CD4-positive, alpha-beta T cell treated with Interferon gamma for 1 hour (primary cell): ENCODE measurements around the gene C14orf119.

Source experiments
- DNase-seq: peaks from one replicate; pipeline ENCODE4 v3.0.0-alpha.2; 2020

C14orf119 gene

DNA sequence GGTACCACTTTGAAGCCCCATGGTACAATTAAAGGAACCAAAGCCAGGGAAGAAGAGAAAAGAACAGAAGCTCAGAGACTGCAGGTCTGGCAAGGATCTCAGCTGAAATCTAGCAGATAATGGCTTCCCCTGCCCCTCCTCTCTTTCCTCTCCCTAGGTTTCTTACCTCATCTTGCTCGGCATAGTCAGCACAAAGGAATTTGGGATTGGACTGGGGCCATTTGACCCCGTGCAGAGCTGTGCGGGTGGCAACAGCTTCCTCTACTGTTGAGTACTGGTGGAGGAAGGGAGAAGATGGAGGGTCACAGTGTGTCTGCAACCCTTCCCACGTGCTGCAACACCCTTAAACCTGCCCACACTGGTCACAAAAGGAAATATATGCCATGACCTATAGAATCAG is 33.3 kb upstream of the C14orf119 start:
- DNase-seq, result no peak

DNA sequence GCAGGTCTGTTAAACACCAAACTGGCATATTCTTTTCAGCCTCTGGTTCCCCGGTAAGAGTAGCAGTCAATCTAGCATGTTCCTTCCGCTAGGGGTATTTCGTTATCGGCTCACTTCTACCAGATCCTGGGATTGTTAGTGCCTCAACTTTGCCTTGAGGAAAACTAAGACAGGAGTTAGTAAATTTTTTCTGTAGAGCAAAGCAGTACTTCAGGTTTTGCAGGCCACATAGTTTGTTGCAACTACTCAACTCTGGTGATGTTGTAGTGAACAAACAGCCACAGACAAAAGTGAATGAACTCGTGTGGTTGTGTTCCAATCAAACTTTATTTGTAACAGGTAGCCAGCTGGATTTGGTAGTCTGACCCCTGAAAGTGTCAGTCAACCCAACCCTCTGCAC is 31.7 kb upstream of the C14orf119 start:
- no peak for DNase-seq

- DNase-seq, result no peak
These were observed 28.9 kb upstream of the C14orf119 start for GRCh38 chr14:23066368-23066767.

GRCh38 chr14:23066855-23067744 is 28.2 kb upstream of the C14orf119 start:
- no peak for DNase-seq

GRCh38 chr14:23067847-23068788 is 27.2 kb upstream of the C14orf119 start:
- no peak for DNase-seq

- peak; percentile 71 for DNase-seq
These were observed 26.4 kb upstream of the C14orf119 start for GRCh38 chr14:23068789-23069412.

- DNase-seq, result no peak
These were observed 25.9 kb upstream of the C14orf119 start for GRCh38 chr14:23069413-23069806.

GRCh38 chr14:23070262-23071129 is 24.8 kb upstream of the C14orf119 start:
- DNase-seq, result no peak

DNA sequence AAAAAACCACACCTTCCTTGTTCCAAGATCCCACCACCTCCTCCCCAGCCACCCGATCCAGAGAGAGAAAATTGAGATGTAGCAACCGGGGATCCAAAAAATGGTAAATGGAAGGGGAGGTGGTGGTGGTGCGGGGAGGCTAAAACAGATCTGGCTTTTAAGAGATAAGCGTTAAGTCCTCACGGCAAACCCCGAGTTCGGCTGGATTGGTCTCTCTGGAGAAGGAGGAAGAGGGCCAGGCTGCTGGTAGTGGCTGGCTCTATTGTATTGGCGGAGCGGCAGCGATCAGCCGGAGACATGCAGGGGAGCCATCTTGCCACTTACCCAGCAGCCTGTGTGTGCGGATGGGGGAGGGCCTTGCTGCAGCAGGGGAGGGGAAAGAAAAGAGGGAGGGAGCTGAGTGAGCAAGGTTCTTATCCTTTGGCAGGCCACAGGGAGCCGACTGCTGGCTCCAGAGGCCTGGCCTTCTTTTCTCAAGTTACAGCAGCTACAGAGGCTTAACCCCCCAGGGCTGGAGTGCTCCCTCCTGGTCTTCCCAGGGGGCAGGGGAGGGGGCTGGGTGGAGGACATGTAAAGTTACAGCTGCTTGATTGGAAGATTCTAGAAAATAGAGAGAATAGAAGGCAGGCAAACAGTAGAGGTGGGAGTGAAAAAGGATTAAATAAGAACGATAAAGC is 23.9 kb upstream of the C14orf119 start:
- peak; percentile 76 for DNase-seq

- DNase-seq, result no peak
These were observed 23.3 kb upstream of the C14orf119 start for GRCh38 chr14:23071921-23072539.

DNA sequence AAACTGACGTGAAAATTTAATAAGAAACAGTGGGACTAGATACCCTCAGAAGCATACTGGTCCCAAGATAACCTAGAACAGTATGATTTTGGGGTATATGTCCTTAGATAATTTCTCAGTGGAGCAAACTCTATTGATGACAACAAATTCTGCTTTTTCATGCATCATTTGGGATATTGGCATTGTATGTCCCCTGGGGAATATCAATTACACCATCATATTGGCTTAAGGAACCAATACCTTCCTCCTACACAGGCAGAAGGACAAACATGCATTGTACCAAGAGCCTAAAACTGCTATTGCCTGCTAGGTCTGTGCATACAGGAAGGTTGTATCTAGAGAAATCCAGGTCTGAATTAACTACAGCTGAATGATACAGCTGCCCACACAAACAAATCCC is 20.4 kb upstream of the C14orf119 start:
- DNase-seq, result no peak

DNA sequence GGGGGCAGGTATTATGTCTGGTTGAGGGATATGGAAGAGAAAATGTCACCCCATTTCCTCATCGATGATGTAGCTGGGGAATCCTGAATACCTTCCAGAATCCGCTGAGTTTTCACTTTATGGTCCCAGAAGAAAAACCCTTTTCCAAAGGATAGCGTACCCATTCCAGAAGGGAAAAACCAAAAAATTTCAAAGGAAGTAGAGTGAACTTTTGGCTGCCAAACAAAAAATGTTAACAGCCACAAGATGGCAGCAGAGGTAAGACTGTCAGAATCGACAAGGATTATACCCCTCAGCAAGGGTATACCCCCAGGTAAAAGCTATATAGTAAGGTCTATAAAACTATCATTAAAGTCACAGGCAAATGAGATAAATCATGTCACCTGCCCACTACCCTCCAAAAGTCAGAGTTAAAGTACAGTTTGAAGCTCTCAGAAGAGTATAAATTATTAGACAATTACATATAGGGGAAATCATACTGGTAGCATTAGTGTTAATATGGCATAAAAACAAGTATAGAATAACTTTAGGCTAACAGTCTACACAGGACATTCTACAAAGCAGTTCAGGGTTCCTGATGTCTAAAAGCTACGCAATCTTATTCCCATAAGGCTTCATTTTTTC is 18.4 kb upstream of the C14orf119 start:
- DNase-seq, result no peak

GRCh38 chr14:23077962-23078361 is 17.3 kb upstream of the C14orf119 start:
- DNase-seq, result no peak

DNA sequence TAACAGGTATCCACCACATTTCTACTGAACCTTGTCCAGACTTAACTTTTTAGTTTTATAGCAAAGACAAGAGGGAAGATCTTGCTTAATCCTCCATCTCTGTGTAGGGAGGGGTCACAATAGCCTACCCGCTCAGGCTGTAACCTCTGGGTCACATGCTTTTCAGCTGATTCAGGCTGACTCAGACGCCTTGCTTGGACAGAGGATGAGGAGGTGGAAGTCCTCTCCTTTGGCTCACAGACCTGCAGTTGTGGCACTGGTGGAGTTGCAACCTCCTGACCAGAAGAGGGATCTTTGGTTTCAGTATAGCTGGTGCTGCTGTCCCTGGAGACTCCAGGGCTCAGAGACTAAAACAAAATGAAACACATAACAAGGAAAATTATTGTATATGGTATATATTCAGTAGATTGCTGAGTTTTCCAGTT is 16.6 kb upstream of the C14orf119 start:
- peak; percentile 64 for DNase-seq

DNA sequence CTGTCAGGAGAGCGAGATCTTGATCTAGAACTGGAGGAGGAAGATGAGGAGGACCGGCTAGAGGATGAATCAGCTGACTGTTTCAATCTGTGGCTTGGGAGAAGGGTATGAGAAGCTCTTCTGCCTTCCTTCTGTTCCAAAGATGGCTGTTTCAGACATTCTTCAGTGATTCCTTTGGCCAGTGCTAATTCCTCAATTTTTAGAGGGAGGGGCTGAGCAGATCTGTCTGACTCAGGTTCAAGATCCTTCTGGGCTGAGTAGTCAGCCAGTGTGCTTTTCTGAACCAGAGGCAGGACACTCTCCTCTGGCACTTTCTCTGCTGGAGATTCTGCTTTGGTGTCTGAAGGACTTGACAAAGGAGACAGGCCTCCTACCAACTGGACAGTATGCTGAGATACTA is 15.6 kb upstream of the C14orf119 start:
- DNase-seq, result no peak

- no peak for DNase-seq
These were observed 14.8 kb upstream of the C14orf119 start for GRCh38 chr14:23080474-23080873.

- no peak for DNase-seq
These were observed 9.8 kb upstream of the C14orf119 start for GRCh38 chr14:23085458-23085857.

GRCh38 chr14:23086565-23086964 is 8.7 kb upstream of the C14orf119 start:
- DNase-seq, result no peak

DNA sequence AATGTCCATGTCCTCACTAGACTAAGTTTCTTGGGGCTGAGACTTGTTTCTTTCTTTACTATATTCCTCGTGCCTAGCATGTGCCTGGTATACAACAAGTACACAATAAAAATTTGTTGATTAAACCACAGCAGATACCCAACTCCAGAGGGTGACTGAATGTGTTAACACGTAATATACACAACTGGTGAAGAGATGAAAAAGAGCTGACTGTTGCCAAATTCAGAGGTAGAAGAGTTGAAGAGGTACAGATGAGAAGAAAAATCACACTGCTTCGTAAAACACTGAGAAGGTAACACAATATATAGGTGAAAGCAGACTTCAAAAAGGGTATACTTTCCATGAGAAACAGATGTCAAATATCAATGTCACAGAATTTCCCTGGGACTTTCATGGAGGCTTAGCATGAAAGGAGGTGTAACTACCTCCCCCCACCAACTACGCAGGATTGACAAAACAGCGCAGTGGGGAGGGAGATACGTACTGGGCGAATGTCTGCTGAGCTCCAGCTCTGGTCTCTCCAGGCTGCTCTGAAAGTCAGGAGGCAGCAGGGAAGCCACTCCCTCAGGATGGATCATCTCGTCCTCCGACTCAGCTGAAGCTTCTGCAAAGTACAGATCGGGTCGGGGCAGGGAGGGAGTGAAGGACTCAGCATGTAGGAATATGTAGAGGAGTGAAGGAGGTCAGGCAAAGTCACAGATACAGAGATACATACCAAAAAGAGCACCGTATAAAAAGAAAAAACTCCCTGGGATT is 5.6 kb upstream of the C14orf119 start:
- no peak for DNase-seq

DNA sequence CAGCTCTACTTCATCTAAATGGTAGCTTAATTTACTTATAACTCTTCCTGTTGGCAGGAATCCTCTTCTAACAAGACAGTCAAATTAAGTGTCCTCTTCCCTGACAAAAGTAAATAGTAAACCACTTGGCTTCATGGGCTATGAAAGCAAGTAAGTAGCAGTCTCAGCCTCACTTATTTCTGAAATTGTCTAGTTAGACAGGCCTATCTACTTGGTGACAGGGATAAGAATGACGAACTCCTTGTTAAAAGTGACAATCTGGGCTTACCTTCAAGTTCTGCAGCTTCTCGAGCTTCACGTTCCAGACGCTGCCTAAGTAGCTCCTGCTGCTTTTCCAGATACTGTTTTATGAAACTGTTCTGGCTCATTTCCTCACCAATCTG is 5.1 kb upstream of the C14orf119 start:
- no peak for DNase-seq
